Ascending aorta (tissue), 2 donors: ENCODE results near the gene UBE2N. TPM values are rescaled to one million over a fixed set of nuclear protein-coding genes. Genes with fewer than 3 reads are reported as not detected.
A peak's percentile ranks its signal among the peaks of the same experiment; 100 is the strongest.

Source experiments
- DNase-seq, 2 donors: peaks; one replicate each; pipeline ENCODE4 v3.0.0-alpha.2; 2019; ENCODE audit warnings: low spot score in 2 of 2
- H3K27ac ChIP-seq, 2 donors: fragments of 200-600 bp; sonication (generic); one replicate each; pipeline ENCODE4 v1.5.1; 2016 to 2017; ENCODE audit warnings: mild to moderate bottlenecking in 1 of 2
- H3K27me3 ChIP-seq: fragments of 200-600 bp; sonication (generic); one replicate; pipeline ENCODE4 v1.5.1; 2017
- H3K36me3 ChIP-seq, 2 donors: fragments of 200-600 bp; sonication (generic); one replicate each; pipeline ENCODE4 v1.5.1; 2016
- H3K4me1 ChIP-seq, 2 donors: fragments of 200-600 bp; sonication (generic); one replicate each; pipeline ENCODE4 v1.5.1; 2016 to 2017; ENCODE audit warnings: mild to moderate bottlenecking in 1 of 2
- H3K4me3 ChIP-seq, 2 donors: fragments of 200-600 bp; sonication (generic); one replicate each; pipeline ENCODE4 v1.5.1; 2016 to 2017; ENCODE audit warnings: mild to moderate bottlenecking in 1 of 2
- H3K9me3 ChIP-seq, 2 donors: fragments of 200-600 bp; sonication (generic); one replicate each; pipeline ENCODE4 v1.5.1; 2016
- CTCF ChIP-seq, 3 experiments: fragments of 200-600 bp in 2 of 3; fragments of 450-650 bp in 1 of 3; sonication (generic) in 2 of 3; IDR thresholded peaks; one replicate each; pipeline ENCODE4 v1.5.1; 2016 to 2019; ENCODE audit warnings: antibody characterized with exemption in 3 of 3, mild to moderate bottlenecking in 1 of 3, moderate library complexity in 1 of 3
- intact Hi-C: fragments of 100-400 bp; cut with DNase I; formaldehyde crosslinking; loops from one replicate; pipeline ENCODE4 v1.15.1; 2023
- total RNA-seq: library from RNA; depleted of rRNA; stranded (reverse); fragments of >200 nt; gene quantifications from one replicate; pipeline ENCODE4 v1.1.0, GENCODE V29; 2016

The UBE2N gene
- total RNA-seq, 1 donor from 2014 or later: 19.4 TPM

GRCh38 chr12:93369505-93369904, 72.2 kb downstream of the UBE2N start:
- no peak for TF ChIP-seq CTCF (IDR thresholded peaks at IDR 0.05)
- Histone ChIP-seq H3K27me3 (no peaks in the 10 kb centered on the region), H3K9me3 (no peaks in the 10 kb centered on the region), H3K27ac (no peak overlapping the region), H3K36me3 (no peaks in the 10 kb centered on the region), H3K4me3 (no peak overlapping the region), H3K4me1 (peaks cover 0 to 7% of the 10 kb centered on the region in 2 donors)
- intact Hi-C loops: no loop called here
- DNase-seq: no peak

DNA sequence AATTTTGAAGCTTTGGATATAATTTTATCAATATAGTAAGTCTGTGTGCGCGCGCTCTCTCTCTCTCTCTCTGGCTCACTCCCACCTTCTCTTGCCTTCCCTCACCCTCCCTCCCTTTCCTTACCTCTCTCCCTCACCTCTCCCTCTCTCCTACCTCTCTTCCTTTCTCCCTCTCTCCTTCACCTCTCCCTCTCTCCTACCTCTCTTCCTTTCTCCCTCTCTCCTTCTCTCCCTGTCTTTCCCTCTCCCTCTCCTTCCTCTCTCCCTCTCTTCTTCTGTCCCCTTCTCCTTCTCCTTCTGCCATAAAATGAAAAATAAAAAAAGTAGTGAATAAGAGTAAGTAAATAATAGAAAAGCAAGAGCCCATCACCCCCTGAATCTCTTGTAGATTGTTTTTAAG, 73.0 kb downstream of the UBE2N start:
- TF ChIP-seq CTCF (IDR thresholded peaks at IDR 0.05): no peak
- Histone ChIP-seq H3K4me1 (peaks cover 0 to 4% of the 10 kb centered on the region in 2 donors), H3K36me3 (no peaks in the 10 kb centered on the region), H3K9me3 (no peaks in the 10 kb centered on the region), H3K4me3 (no peak overlapping the region), H3K27me3 (no peaks in the 10 kb centered on the region), H3K27ac (no peak overlapping the region)
- intact Hi-C loops: no loop called here
- no peak for DNase-seq

DNA sequence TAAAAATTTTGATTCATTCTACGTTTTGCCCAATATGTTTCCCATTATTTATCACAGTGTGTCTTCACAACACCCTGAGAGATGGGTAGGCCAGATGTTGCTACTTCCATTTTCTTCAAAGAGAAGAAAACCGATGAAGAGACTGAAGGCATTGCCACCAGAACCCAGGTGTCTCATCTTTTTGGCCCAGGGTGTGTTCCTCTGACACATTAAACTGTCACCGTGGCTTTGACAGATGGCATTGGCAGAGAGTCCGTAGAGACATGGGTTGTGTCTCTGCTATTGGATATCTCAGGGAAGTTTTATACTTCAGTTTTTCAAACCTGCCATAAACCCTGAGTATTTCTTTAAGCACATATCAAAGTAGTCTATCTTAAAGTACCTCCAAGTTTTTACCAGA, 75.3 kb downstream of the UBE2N start:
- Histone ChIP-seq H3K27ac (peak overlapping the region; percentile 52 to 79), H3K4me1 (peaks cover 0 to 12% of the 10 kb centered on the region in 2 donors), H3K27me3 (no peaks in the 10 kb centered on the region), H3K4me3 (no peak overlapping the region), H3K9me3 (no peaks in the 10 kb centered on the region), H3K36me3 (no peaks in the 10 kb centered on the region)
- intact Hi-C loops: no loop called here
- no peak for DNase-seq
- no peak for TF ChIP-seq CTCF (IDR thresholded peaks at IDR 0.05)

- DNase-seq: no peak
- no peak for TF ChIP-seq CTCF (IDR thresholded peaks at IDR 0.05)
- Histone ChIP-seq H3K36me3 (no peaks in the 10 kb centered on the region), H3K27me3 (no peaks in the 10 kb centered on the region), H3K4me1 (peaks cover 2 to 18% of the 10 kb centered on the region in 2 donors), H3K27ac (peak overlapping the region; percentile 52 to 79), H3K4me3 (no peak overlapping the region), H3K9me3 (no peaks in the 10 kb centered on the region)
- intact Hi-C loops: no loop called here
These were observed 75.9 kb downstream of the UBE2N start for GRCh38 chr12:93365616-93366405.

DNA sequence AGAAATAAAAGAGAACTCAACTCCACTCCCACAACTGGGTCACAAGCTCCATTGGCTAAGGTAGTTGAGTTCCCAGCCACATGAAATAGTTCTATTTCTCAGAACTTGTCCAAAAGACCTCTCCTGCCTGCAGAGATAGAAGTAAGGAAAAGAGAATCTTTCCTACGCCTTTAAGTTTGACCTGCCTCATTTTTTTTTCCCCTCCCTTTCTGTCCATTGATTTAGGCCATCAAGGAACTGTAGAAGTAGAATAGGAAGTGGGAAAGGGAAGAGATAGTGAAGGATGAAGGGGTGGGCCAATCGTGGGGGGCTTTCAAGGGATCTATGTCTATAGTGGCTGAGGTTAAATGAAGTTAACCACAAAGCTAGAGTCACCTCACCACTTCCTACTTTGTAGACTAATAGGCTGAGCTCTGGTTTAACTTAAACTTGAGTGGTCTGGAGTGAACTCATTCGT, 77.9 kb downstream of the UBE2N start:
- Histone ChIP-seq H3K9me3 (no peaks in the 10 kb centered on the region), H3K27ac (peak overlapping the region; percentile 33 to 47), H3K36me3 (no peaks in the 10 kb centered on the region), H3K4me3 (no peak overlapping the region), H3K4me1 (peaks cover 2 to 36% of the 10 kb centered on the region in 2 donors), H3K27me3 (no peaks in the 10 kb centered on the region)
- intact Hi-C loops: loop anchor here (5.0 kb wide), 2 partner anchors 57 to 237 kb away; no protein-coding TSS in a partner anchor
- no peak for TF ChIP-seq CTCF (IDR thresholded peaks at IDR 0.05)
- DNase-seq: no peak
